ENCODE measurements around the gene SNAPC4.
"Not testable (repeated sequence)": the region's sequence is repeated elsewhere in the genome, so short reads cannot be mapped to it uniquely, and the experiment has no call there.

The SNAPC4 gene

DNA sequence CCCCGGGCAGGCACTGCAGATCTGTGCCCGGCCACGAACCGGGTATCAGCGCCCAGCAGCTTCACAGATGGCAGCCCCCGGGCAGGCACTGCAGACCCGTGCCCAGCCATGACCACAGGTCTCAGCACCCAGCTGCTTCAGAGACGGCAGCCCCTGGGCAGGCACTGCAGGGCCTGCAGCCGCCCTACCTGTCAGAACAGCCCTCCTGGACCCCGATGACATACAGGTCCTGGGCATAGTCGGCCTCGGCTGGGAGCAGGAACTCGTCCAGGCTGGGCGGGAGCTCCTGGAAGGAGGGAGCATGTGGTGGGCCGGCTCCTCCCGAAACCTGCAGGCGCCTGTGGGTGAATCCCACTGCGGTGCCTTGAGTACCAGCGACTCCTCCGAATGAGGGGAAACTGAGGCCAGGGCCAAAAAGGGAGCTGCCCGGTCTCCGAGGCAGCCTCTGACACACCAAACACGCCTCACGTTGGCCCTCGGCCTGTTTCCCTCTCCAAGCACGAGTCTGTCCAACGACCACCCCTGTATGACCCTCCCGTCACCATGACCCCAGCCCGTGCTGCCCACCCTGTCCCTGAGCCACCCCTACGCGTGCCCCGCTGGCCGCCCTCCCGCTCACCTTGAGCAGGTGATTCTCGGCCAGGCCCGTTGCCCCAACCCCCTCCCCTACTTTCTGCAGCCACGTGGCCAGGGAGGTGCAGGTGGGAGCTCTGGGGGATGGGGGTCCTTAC is 34.0 kb upstream of the SNAPC4 start:
- DNase-seq (ENCODE audit: low read depth), result no peak

DNA sequence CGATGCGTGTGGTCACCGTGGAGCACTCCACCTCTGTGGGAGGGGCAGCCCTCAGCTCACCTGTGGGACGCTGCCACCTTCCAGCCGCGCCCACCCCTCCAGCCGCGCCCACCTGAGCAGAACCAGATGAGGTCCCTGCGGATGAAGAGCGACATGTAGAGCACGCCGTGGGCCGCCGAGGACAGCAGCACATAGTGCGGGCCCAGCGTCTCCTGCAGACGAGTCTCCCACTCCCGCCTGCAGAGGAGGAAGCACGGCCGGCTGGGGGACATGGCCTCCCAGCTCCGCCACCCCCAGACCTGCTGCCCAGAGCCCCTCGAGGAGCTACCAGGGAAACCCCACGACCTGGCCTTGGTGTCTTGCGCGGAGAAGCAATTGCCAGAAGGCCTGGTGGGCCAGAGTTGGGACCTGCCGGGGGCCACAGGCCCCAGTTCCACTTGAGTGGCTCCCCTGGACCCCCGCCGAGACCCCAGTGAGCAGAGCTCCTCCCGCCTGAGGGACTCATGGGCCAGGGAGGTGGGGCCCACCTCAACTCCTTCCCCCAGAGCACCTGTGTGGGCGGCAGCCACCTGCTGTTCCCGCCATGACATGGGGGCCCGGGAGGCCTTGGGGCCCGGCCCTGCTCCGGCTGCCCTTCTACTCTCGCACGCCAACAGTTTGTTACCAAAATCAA is 33.2 kb upstream of the SNAPC4 start:
- no peak for DNase-seq (ENCODE audit: low read depth)

DNA sequence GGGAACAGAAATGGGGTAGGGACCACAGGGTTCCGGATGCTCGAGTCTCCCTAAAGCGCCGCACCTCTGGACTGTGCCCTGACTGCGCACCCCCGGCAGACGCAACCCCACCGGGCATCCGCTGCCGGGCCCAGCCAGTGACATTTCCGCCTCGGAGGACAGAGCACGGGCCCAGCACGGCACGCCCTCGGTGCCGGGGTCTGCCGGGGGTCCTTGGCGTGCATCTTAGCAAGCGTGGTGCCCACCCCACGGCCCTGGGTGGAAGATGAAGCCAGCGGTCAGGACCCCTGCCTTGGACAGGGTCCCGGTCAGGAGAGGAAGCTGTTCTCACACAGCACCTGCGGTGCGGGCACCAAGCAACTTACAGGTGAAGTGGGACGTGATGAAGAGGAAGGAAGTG is 32.6 kb upstream of the SNAPC4 start:
- DNase-seq (ENCODE audit: low read depth), result no peak

DNA sequence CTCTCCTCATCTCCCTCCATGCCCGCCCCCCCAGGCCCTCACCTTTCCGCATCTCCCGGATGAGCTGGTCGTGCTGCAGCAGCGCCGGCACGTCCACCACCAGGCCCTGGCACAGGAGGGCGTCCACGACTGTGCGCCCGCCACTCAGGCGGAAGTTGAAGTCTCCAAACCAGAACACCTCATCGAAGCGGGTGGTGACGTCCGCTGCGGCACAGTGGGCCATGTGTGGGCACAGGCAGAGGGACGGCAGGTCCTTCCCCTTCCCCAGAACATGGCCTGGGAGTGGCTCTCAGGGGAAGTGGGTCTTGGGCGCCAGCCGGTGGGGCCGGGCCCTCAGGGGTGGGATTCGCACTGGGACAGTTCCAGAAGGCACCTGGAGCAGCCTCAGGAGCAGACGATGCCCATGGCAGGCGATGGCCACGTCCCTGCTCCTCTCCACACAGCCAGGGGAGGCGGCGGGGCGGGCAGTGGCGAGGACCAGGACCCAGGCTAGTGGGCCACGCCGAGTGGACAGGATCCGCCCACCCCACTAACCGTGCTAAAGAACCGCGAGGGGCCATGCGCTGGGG is 31.9 kb upstream of the SNAPC4 start:
- no peak for DNase-seq (ENCODE audit: low read depth)

DNA sequence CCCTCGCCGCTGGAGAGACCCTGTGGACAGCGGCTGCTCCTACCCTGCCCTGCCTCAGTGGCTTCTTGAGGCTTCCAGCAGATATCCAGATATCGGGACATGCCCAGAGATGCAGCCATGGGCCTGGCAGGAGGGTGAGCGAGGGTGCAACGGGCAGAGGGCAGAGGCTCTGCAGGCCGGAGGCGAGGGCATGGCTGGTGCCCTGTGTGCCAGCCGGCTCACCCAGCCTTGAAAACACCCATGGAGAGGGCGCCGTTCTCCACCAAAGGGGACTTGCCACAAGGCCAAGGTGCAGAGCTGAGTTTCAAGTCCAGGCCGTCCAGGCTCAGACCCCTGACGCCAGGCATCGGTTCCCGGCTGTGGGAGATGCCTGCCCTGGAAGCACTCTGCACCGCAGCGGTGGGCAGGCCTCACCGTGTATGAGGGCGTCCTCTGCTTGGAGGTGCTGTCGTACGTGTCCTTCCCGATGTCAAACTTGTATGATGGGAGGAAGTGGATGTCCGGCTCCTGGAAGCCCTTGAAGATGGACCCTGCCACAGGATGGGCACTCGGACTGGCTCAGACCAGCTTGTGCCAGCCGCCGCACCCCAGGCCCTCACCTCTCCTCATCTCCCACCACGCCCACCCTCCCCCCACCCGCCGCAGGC is 30.7 kb upstream of the SNAPC4 start:
- DNase-seq (ENCODE audit: low read depth), result no peak

DNA sequence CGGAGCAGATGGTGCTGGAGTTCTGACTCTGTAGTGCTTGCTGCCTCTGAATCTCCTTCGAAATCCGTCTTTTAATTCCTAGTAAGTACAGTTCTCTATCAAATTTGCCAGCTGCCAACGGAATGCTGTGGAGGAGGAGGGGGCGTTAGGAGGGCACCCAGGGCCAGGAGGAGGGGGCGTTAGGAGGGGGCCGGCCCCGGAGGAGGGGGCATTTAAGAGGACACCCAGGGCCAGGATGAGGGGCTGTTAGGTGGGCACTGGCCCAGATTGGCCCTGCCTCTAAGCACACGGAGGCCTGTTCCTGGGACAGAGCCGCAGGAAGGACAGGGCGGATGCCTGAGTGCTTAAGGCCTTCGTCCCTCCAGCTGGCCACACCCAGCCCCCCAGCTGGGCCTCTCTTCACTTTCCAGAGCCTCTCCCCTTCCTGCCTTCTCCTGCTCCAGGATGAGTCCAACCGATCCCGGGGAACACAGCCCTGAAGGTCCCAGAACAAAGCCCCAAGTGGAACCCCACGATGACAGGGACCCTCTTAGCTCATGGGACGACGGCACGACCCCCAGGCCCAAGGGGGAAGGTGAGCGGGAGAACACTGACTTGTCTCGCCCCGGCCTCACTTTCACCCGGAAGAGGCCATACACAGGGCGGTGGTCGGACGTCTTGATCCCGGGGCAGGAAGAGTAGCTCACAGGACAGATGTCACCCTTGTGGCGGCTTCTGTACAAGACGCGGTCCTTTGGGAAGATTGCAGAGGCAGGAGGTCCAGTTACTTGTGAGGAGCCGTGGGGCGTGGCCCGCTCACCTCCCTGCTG is 29.9 kb upstream of the SNAPC4 start:
- no peak for DNase-seq (ENCODE audit: low read depth)

DNA sequence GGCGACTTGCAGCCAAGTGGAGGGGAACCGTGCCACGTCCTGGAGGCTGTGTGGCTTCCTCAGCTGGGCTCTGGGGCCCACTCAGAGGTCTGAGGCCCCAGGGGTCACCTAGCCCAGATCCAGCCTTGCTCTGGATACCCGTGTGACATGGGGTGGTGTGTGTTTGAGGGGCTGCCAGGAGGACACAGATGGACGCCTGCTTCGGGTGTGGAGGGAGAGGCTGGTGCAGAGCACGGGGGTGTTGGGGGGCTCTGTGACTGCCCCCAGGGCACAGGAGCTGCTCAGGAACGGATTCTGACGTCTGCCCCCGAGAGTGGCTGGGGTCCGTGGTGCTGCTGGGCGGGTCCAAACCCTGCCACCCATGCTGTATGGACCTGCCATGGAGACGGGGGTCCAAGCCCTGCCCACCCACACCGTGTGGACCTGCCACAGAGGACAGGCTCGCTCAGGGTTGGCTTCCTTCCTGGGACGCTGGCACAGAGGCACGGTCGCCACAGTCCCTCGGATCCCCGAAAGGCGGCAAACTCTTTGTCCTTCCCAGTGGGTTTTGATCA is 29.2 kb upstream of the SNAPC4 start:
- DNase-seq (ENCODE audit: low read depth), result no peak

DNA sequence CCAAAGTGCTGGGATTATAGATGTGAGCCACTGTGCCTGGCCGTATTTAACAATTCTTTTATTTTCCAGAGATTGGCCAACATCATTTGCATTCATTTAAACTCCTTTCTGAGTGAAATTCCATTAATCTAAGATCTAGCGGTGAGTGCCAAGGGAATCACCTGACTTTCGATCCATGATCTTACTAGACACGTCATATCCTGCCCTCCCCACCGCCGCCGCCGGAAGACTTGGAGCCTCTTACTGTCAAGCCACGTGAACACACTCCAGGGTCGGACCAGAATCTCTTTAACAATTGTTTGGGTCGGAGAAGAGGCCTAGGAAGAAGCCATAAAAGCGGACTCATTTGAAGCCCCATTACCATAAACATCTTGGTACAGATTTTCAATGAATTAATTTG is 26.8 kb upstream of the SNAPC4 start:
- no peak for DNase-seq (ENCODE audit: low read depth)

DNA sequence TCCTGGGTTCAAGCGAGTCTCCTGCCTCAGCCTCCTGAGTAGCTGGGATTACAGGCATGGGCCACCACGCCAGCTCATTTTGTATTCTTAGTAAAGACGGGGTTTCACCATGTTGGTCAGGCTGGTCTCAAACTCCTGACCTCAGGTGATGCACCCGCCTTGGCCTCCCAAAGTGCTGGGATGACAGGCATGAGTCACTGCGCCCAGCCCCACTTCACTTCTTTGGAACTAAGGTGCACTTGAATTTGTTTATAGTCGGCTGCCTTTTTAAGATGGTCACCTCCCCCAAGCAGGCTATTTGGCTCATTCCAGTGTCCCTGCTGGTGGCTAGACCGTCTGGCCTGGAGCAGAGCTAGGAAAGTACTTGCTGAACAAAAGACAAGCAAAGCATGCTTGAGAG is 25.4 kb upstream of the SNAPC4 start:
- not testable (repeated sequence) for DNase-seq (ENCODE audit: low read depth)

DNA sequence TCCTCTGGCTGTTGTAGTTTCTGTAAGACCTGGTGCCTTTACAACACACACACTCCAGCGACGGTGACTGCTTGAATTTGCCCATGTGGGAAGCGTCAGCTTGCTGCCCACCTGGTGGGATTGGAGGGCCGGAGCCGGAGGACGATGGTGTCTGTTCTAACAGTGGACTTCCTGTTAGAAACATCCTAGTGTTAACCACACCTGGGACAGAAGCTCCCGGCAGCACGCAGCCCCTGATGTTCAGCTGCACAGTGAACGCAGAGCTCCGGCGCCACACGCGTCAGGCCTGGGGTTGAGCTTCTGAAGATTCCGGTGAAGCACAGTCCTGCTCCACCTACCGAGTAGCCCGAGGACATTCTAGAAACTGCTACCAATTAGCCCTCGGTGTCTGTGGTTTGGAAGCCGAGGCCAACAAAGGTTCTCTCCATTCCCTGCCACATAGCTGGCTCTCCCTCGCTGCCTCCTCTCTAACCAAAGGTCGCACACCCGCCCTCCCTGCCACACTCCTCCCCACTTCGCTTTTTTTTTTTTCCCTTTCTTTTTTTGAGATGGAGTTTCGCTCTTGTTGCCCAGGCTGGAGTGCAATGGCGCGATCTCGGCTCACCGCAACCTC is 24.9 kb upstream of the SNAPC4 start:
- no peak for DNase-seq (ENCODE audit: low read depth)

DNA sequence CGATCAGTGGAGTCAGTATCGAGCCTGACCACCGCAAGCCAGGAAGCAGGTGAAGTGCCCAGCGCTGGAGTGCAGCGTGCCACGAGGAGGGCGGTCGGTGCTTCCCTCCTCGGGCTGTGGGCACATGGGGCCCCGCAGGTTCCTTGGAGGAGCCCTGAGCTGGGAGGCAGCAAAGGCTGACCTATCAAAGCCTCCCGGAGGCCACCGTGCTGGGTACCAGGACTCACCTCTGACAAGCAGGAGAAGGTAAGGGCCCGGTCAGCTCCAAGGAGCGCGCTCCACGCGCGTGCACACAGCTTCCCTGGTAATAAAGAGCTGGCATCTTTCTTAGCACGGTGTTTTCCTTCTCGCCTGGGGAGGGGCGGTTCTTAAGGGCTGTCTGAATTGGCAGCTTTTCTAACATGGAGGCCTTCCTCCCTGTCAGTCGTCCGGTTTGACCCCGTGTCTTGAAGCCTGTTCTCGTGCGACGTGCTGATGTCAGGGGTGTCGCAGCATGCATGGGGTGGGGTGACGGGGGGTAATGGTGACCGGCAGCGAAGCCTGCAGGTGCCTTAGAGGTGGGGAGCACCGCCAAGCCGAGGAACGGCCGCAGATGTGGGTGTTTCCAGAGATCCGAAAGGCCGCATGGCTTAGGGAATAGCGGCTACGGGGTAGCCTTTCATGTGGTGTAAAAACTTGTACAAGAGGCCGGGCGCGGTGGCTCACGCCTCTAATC is 23.6 kb upstream of the SNAPC4 start:
- no peak for DNase-seq (ENCODE audit: low read depth)

DNA sequence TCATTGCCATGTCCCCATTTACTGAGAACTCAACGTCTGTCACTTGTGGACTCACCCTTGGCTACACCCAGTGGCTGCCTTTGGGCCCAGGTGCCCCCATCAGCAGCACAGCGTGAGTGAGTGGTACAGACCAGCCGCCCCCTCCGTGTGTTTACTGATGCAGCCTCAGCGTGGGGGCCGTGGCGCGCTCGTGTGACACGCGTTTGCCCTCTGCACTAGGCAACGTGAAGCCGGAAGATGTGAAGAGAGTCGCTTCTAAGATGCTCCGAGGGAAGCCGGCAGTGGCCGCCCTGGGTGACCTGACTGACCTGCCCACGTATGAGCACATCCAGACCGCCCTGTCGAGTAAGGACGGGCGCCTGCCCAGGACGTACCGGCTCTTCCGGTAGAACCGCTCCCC is 22.9 kb upstream of the SNAPC4 start:
- no peak for DNase-seq (ENCODE audit: low read depth)

DNA sequence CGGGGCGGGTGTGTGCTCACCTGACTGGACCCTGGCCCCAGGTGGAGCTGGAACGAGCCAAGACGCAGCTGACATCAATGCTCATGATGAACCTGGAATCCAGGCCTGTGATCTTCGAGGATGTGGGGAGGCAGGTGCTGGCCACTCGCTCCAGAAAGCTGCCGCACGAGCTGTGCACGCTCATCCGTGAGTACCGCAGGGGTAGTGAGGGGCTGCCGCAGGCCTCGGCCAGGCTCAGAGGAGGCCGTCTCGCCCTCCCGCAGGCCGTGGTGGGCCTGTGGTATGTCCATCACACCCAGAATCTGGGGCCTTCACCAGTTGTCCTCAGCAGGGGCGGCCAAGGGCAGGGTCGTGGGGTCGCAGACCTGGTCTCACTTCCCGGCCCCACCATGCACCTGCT is 21.8 kb upstream of the SNAPC4 start:
- DNase-seq (ENCODE audit: low read depth), result no peak

DNA sequence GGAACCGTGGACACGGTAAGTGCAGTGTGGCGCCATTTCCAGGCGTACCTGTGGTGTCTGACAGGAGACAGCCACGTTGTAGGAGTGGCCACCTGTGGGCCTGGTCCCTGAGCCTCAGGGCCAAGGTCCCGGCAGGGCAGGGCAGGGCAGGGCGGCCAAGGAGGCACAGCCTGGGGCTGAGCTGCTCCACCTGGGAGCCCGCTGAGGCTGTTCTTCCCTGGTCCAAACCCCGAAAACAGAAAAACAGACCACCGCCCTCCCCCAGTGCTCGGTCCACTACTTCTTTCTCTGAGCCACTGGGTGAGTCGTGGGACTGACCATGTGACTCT is 19.1 kb upstream of the SNAPC4 start:
- no peak for DNase-seq (ENCODE audit: low read depth)

DNA sequence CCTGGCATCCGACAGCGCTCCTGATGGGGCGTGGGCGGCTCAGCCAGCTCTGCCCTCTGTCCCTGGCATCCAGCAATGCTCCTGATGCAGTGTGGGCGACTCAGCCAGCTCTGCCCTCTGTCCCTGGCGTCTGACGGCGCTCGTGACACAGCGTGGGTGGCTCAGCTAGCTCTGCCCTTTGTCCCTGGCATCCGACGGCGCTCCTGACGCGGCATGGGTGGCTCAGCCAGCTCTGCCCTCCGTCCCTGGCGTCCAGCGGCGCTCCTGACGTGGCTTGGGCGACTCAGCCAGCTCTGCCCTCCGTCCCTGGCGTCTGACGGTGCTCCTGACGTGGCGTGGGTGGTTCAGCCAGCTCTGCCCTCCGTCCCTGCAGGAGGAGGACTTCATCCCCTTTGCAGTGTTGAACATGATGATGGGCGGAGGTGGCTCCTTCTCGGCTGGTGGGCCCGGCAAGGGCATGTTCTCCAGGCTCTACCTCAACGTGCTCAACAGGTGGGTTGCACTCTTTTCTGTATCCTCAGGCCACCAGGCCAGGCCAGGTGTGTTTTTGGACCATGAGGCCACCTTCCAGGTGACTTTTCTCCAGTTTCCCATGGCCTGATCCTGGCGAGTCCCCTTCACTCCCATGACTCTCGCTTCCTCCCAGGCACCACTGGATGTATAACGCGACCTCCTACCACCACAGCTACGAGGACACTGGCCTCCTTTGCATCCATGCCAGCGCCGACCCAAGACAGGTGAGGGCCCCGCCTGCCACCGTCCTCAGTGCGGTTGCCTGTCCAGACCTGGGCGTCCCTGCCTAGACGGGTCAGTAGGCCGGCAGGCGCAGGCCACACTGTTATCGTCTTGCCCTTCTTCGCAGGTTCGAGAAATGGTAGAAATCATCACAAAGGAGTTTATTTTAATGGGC is 18.5 kb upstream of the SNAPC4 start:
- no peak for DNase-seq (ENCODE audit: low read depth)

DNA sequence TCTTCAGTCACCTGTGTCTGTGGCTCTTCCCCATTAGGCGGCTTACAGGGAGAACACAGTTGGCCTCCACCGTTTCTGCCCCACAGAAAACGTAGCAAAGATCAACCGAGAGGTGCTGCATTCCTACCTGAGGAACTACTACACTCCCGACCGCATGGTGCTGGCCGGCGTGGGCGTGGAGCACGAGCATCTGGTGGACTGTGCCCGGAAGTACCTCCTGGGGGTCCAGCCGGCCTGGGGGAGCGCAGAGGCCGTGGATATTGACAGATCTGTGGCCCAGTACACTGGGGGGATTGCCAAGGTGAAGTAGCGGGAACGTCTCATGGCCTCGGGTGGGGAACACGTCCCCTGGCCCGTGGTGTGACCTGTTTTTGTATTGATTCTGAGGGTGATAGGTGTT is 16.9 kb upstream of the SNAPC4 start:
- no peak for DNase-seq (ENCODE audit: low read depth)

DNA sequence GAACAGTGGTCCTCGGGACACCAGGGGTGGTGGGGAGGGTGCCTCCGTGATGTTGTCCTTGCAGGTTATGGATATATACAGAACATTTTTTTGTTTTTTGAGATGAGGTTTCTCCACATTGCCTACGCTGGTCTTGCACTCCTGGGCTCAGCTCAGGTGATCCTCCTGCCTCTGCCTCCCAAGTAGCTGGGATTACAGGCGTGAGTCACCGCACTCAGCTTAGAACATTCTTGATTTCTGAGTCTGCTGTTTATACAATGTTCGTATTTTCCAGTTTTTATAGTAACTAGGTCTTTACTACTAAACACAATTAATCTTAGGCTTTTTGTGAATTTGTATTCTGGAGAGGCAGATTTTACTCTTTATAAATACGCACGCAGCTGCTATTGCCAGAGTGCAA is 16.5 kb upstream of the SNAPC4 start:
- DNase-seq (ENCODE audit: low read depth), result no peak

DNA sequence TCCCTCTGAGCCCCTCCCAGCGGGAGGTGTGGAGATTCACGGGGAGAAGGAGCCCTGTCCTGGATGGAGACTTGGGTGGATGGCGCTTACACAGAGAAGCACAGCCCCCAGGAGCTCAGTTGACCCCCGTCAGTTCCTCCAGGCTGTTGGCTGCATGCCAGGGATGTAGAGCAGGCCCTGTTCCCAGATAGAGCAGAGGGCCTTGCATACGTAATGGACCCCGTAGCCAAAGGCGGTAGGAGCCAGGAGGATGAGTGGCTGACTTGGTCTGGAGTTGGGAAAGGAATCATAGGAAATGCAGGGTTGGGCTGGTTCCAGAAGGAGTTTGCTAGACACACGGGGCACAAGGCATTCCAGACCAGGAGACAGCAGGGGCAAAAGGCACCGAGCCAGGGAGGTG is 13.0 kb upstream of the SNAPC4 start:
- DNase-seq (ENCODE audit: low read depth), result no peak

DNA sequence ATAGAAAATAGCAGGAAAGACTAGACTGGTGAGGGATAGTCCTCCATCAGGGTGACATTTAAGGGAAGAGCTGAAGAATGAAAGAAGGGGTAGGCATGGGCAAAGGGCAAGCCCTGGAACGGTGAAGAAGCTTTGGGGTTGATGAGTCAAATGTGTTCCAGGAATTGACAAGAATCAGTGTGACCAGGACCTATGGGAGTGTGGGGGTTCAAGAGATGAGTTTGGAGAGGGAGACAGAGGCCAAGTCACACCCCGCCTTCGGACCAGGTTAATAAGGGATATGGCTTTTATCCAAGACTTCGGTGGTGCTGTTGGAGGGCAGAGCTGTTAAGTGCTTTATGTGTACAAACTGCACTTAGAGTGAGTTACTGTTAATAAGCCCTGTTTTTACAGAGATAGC is 11.4 kb upstream of the SNAPC4 start:
- DNase-seq (ENCODE audit: low read depth), result no peak
